ENCODE measurements around the gene SNRPD2.
A peak's percentile ranks its signal among the peaks of the same experiment; 100 is the strongest.
"Not testable (repeated sequence)": the region's sequence is repeated elsewhere in the genome, so short reads cannot be mapped to it uniquely, and the experiment has no call there.

SNRPD2 gene

DNA sequence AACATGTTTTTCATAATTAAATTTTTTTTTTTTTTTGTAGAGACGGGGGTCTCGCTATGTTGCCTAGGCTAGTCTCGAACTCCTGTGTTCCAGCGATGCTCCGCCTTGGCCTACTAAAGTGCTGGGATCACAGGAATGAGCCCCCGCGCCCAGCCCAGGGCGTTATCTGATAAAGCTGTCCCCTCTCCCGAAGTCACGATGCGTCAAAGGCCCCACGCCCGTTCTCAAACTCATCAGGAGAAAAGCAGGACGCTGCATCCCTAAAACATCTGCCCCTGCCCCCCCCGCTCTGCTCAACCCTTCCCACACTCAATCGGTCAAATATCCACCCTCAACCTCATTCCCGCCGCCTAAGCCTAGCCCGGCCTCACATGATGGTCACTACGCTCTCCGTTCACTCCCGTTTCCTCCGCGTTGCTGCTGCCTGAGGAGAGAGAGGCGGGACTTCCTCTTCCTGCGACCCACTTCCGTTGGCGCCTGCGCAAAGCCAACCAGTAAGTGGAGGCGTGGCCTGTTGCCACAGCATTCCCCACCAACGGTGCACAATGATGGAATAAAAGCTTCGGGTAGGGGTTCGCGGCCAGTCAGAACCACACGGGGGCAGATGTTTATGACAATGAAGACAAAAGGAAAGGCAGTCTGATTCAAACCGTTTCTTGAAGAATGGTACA is at the start of gene SNRPD2:
Gene SNRPD2, minus strand, starts transcription at position 438 of the 671 bp plus-strand sequence. Its CDS starts 65 bp downstream, at position 373.
- DNase-seq: peak; percentile 96
- peak; percentile 37 for ATAC-seq

DNA sequence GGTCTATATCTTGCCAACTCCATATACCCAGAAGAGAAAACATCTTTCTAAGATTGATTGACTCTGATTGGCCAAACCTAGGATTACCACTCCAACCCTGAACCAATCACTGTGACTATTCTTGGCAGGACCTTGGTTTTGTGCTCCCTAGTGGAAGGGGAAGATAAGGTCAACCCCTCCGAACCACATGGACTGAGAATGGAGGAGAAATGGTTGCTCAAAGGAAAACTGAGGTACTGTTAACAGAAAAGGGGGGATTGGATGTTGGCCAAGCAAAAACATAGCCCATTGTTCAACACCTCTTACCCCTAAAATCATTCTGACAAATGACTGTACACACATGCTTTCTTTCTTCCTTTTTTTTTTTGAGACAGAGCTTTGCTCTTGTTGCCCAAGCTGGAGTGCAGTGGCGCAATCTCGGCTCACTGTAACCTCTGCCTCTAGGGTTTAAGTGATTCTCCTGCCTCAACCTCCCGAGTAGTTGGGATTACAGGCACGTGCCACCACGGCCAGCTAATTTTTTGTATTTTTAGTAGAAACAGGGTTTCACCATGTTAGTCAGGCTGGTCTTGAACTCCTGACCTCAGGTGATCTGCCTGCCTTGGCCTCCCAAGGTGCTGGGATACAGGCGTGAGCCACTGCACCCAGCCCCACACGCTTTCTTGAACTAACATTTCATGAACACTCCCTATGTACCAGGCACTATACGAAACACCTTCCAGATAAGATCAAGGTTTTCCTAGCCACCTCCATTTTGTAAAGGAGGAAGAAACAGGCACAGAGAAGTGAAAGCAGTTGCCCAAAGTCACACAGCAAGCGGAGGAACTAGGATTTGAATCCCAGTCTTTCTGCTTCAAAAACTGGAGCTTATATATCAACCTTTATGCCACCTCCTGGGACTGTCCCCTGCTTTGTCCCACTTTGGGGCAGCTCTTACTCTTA is 48.0 kb upstream of the SNRPD2 start:
- ATAC-seq (no peak), DNase-seq (no peak)

DNA sequence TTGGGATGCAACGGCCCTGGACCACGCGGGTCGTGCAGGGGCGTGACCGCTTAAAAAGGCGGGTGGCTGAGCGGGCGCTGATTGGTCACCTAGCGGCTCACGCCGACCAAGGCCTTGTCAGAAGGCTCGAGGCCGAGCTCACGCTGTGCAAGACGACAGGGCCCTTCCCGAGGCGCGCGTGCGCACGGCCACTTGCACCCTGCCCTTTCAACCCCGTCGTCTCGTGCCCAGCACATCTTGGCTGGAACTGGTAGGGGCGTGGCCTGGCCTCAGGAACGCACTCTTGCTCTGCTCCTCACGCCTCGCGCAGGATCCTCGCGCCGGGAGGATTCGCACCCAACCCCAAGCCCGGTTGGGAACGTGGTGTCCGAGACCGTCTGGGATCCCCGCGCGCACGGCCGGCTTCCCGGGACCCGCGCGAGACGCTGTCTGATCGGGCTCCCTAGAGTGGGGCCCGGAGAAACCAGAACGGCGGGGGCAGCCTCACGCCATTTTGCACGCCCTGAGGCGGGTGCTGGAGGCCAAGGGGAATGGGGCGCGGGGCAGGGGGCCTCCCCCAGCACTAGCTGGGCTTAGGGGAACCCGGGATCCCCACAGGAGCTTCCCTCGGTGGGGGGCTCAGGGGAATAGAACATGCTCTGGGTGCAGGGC is 41.5 kb upstream of the SNRPD2 start, which contains the start of gene MEIOSIN:
Gene MEIOSIN, plus strand, starts transcription at position 280 of the 651 bp plus-strand sequence. CDS start 1,938 bp downstream, outside the sequence.
- ATAC-seq (no peak), DNase-seq (no peak)

DNA sequence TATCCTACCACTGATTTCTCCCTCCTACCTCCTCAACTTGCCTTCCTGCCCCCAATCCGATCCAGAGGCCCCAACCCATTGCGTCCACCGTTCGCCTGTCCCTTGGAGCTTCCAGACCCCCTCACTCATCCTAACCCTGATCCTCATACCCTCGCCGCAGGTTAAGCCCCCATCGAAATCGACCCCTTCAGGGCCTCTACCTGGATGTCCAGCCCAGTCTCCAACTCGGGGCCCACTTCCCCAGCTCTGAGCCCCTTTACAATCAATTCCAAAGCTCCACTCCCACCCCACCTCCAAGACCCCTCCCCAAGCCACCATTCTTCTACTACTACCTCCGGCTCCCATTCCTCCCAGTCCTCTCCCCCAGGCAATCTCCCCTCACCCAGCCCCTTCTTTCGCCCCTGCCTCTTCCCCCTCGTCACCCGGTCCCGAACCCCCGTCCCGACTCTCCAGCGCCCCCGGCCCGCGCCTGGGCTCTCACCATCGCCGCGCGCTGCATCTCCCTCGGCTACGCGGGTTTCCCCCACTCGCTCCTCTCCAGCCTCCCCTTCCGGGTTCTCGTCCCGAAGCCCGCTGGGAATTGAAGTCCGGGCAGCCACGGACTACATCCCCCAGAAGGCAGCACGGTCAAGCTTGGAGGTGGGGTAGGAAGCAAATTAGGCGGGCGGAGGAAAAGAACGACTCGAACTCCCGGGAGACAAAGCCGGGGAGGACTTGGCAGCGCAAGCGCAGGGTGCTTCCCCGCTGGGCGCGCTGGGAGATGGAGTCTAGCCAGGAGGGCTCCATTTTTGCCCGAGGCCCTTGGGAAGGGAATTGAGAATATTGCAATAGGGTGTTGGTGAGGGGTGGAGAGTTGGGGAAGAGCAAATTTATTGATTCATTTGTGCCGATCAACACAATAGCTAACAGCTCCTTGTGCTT is 38.9 kb upstream of the SNRPD2 start, which contains the start of gene FBXO46:
Gene FBXO46, minus strand, starts transcription at position 529 of the 921 bp plus-strand sequence. CDS start 17,401 bp downstream, outside the sequence.
- peak; percentile 99 for ATAC-seq
- peak; percentile 94 for DNase-seq

DNA sequence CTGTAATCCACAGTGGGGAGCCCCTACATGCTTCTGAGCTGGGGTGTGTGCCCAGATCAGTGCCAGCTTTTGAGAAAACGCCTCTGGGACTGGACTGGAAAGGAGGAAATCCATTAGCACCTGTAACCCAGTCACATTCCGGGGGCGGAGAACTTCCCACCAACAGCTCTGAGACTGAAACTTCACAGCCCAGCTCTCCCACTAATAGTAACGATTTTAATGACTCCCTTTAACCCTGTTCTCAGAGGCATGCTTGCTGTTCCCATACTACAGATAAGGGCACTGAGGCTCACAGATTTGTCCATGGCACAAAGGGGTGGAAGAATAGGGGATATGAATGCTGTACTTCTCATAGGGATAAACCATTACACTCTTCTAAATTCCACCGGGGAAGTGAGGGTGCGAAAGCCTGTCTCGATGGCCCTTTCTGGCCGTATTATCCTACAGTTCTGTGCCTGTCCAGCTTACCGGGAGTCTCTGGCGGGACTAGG is 38.1 kb upstream of the SNRPD2 start:
- no peak for ATAC-seq
- peak; percentile 27 for DNase-seq

DNA sequence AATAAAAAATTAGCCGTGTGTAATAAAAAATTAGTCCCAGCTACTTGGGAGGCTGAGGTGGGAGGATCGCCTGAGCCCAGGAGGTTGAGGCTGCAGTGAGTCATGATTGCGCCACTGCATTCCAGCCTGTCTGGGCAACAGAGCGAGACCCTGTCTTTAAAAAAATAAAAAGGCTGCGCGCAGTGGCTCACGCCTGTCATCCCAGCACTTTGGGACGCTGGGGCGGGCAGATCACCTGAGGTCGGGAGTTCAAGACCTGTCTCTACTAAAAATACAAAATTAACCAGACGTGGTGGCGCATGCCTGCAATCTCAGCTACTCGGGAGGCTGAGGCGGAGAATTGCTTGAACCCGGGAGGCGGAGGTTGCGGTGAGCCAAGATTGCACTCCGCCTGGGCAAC is 36.9 kb upstream of the SNRPD2 start:
- not testable (repeated sequence) for ATAC-seq, DNase-seq

DNA sequence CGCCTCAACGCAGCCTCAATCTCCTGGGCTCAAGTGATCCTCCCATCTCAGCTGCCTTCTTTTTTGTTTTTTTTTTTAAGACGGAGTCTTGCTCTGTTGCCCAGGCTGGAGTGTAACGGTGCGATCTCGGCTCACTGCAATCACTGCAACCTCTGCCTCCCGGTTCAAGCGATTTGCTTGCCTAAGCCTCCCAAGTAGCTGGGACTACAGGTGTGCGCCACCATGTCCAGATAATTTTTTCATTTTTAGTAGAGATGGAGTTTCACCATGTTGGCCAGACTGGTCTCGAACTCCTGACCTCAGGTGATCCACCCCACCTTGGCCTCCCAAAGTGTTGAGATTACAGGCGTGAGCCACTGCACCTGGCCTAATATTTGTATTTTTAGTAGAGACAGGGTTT is 28.3 kb upstream of the SNRPD2 start:
- not testable (repeated sequence) for DNase-seq, ATAC-seq

DNA sequence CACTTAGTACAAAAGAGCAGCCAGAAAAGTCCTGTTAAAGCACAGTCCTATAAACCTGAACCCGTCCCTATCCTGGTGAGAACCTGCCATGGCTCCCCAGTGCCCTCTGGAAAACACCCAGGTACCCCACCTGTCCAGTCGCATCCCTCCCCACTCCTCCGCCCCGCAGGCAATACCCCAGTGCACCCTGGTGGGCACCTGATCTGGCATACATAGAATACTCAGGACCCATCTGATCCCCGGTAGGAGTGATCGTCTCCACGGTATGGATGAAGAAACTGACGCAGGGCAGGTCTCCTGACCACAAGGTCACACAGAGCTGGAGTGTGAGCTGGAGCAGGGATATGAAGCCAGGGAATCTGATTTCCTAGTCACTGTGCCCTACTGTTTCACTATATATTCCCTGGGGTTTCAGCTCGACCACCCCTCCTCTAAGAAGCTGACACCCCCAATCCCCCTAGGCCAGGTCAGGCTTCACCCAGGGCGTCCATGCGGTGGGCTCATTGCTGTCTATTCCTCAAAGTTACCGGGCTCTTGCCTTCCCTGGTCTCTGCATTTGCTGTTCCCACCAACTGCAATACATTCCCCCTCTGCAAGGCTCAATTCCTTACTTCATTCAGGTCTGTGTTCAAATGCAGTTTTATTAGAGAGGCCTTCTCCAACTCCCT is 26.4 kb upstream of the SNRPD2 start:
- DNase-seq (no peak), ATAC-seq (no peak)

DNA sequence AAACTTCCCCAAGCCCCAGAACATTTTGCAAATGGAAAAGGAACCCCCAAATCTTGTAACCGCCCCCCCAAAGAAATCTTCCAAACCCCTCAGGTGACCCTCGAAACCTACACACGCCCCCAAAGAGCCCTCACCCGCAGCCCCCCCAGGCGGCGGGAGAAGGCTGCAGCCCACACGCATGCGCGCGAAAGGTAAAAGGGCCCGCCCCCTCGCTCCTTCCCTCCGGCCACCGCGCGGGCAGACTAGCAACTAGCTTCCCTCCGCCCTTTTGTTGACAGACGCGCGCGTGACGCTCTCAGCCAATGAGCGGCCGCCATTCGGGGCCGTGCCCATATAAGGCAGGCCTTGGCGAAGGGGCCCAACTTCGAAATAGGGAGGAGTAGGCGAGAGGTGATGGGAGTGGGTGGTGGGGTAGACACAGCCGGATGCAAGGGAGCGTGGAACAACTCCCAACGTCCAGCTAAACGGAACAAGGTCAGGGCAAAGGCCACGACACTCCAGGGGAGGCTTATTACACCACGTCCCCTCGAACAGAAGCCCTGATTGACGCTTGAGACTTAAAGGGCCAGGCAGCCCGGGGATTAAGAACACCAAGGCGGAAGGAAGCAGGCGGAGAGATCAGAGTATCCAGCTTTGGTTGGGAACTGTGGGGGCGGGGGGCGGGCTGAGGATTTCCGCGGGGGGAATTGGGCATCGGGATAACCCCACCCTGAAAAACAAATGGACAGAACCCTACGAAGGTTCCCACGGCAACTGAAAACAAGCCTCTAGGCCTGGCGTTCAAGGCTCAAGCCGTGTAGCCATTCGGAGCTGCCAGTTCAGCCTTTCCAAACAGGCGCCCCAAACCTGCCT is 25.6 kb upstream of the SNRPD2 start:
- peak; percentile 97 for DNase-seq
- ATAC-seq: peak; percentile 98

DNA sequence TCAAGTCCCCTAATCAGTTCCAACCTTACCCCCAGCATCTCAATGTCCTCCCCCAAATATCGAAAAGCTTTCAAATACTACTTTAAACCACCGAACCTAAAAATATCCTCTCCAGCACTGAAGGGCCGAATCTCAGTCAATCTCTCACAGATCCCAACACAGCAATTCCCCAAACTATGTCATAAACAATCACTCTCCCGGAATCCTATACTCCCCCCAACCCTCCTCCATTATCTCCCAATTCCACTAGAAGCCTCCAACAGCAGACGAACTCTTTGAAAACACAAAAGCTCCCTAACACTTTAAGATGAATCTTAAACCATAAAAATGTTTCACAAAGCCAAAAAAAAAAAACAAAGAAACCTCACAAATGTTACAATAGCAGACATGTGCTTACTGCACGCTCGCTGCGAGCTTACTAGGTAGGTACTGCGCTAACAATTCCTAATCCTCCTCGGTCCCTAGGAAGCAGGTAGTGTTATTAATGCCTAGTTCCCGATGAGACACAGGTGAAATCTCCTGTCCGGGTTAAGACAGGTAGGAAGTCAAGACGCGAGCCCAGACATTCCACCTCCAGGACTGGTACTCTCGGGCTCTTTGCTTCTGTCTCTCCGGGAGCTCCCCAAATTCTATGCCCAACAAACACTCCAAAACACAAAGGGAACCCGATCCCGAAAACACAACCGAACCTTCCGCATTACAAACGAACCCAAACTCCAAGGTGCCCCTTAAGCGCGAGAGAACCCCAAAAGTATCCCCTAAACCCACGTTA is 24.8 kb upstream of the SNRPD2 start:
- peak; percentile 27 for DNase-seq
- no peak for ATAC-seq

DNA sequence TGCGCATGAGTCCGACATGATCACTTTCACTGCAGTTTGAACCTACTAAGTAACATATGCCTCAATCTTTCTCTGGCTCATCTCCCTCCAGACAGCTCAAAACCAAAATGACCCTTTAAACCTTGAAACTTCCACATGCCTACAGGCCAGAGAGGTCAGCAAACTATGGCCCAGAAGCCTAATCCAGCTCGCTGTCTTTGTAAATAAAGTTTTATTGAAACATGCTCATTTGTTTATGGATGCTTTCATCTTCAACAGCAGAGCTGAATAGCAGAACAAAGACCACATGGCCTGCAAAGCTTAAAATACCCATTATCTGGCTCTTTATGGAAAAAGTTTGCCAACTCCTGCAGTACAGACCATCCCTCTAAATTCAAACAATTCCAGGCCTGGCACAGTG is 23.4 kb upstream of the SNRPD2 start:
- DNase-seq (no peak), ATAC-seq (no peak)

DNA sequence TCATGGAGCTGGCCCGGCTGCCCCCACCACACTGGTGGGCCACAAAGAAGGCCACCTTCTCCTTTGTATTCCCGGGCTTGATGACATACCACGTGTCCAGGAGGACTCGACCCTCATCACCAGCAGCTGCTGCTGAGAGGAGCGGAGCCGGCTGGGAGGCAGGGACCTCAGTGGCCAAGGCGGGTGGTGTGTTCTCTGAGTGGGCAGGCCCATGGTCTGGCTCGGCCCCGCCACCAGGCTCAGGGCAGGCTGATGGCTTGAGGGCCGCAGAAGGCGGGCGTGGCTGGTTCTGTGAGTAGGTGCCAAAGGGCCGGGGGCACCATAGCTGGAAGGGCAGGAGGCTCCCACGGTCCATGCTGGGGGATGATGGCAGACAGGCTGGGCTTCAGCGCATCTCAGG is 21.4 kb upstream of the SNRPD2 start:
- ATAC-seq (no peak), DNase-seq (no peak)

DNA sequence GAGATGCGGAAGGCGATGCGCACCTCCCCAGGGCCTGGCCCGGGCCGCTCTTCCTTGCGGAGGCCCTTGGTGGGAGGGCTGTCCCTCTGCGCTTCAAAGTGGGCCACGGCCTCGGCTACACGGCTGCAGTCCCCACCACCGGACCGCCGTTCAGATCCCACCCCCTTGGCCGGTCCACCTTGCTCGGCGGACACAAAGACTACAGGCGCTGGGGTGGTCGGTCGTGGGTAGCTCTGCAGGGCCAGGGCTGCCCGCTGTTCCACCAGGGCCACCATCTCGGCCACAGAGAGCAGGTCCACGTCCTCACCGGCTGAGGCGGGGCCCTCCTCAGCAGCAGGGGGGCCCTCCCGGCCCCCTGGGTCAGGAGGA is 20.9 kb upstream of the SNRPD2 start:
- DNase-seq (no peak), ATAC-seq (no peak)

DNA sequence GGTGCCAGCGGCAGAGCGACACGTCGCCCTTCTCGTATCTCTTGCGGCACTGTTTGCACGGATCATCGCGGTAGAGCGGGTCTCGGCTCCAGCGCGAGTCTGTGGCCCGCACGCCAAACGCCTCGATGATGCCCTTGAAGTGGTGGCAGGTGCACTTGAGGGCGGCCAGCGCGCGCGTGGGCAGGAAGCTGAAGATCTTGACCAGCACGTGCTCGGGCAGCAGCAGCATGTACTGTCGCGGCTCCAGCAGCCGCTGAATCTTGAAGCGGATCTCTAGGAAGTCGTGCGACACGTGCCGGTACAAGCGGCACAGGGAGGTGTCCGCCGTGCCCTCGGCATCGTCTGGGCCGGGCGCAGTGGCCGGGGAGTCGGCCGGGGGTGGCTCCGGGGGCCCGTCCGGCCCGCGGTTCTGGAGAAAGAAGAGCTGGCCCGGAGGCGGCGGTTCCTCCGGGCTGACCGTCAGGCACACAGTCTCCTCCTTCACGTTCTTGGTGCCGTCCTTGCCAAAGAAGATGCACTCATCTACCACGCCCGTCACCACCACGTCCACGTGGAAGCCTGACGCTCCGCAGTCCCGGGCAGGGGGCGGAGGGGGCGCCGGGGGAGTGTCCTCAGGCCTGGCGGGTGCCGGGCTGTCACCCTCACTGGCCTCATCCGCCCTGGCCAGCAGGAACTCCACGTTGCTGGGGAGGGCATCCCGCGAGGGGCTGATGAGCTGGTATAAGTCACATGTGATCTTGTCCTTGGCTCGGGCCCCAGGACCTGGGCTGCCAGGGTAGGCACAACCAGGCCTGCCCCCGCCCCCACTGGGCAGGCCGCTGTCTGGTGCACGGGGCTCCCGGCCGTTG is 20.3 kb upstream of the SNRPD2 start:
- DNase-seq: no peak
- no peak for ATAC-seq

DNA sequence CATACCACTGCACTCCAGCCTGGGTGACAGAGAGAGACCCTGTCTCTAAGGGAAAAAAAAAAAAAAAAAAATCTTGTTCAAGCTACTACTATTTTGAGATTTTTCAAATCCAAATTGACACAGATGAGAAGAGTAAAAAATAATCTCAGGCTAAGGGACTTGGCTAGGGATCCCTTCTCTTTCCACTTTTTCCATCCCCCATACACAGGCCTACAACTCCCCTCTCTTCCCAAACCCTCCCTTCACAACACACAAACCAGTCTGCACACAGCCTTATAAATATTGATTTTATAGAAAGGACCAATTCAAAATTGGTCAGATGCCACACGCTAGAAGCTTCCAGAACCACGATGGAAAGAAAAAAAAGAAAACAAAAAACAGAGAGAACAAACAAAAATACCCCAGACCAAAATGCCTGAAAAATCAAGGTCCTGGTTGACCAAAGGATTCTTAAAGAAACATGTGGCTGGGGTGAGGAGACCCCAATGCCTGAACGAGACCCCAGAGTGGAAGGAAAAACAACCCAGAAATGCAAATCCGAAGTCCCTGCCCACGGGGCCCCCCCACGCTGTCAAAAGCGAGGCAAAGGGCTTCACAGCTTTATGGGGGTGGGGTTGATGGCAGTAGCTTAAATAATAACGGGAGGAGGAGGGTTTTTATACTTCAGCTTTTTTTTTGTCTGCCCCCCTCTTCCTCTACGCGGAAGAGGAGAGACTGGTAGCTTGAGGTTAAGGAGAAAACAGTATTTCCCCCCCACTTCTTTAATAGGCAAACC is 18.8 kb upstream of the SNRPD2 start:
- DNase-seq (no peak), ATAC-seq (no peak)

DNA sequence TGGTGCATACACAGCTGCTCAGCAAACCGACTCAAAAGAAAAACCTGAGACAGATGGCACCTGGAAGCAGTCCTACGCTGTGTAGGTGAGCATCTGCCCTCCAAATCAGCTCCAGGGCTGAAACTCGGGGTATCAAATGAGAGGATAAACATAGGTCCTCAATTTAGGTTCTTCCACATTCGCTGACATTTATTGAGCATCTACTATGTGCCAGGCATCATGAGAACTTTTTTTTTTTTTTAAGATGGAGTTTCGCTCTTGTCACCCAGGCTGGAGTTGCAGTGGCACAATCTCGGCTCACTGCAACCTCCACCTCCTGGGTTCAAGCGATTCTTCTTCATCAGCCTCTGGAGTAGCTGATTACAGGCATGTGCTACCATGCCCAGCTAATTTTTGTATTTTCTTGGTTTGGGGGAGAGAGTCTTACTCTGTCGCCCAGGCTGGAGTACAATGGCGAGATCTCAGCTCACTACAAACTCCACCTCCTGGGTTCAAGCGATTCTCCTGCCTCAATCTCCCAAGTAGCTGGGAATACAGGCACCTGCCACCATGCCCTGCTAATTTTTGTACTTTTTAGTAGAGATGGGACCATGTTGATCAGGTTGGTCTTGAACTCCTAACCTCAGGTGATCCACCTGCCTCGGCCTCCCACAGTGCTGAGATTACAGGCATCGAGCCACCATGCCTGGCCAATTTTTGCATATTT is 14.1 kb upstream of the SNRPD2 start:
- ATAC-seq: no peak
- no peak for DNase-seq

DNA sequence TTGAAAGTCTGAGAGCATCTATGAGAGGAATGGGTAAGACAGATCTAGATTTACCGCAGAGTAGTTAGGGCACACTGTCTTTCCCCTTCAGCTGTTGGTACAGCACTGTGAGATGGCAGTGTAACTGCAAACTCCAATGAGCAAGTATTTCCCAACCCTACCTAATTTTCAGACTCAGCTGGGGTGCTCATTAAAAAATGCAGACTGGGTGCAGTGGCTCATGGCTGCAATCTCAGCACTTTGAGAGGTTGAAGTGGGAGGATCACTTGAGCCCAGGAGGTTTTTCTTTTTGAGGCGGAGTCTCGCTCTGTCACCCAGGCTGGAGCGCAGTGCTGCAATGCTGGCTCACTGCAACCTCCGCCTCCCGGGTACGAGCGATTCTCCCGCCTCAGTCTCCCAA is 13.4 kb upstream of the SNRPD2 start:
- ATAC-seq (no peak), DNase-seq (no peak)
